Ovary (tissue), 3 donors: ENCODE results near the gene UBL4A.

ENCODE experiments used
- EP300 ChIP-seq: sonication (generic); formaldehyde crosslinking; IDR thresholded peaks from one replicate; pipeline ENCODE4 v1.6.1; 2017; ENCODE audit warnings: antibody characterized with exemption
- POLR2A ChIP-seq: fragments of 450-650 bp; IDR thresholded peaks from one replicate; pipeline ENCODE4 v1.6.1; 2017; ENCODE audit warnings: antibody characterized with exemption, mild to moderate bottlenecking, moderate library complexity
- TF ChIP-seq, protein P1 (sequence below), 3 donors: fragments of 450-650 bp in 2 of 3; fragments of 200-600 bp in 1 of 3; IDR thresholded peaks; one replicate each; pipeline versions ENCODE4 v1.5.1 to v1.8.0; 2016 to 2022; ENCODE audit warnings: antibody characterized with exemption in 3 of 3, mild to moderate bottlenecking in 1 of 3
- donor health status: DM: no; HTN: no; CAD: no.

GRCh38 chrX:154531626-154532025 lies 45.2 kb upstream of the UBL4A start:
- TF ChIP-seq, protein P1, sequence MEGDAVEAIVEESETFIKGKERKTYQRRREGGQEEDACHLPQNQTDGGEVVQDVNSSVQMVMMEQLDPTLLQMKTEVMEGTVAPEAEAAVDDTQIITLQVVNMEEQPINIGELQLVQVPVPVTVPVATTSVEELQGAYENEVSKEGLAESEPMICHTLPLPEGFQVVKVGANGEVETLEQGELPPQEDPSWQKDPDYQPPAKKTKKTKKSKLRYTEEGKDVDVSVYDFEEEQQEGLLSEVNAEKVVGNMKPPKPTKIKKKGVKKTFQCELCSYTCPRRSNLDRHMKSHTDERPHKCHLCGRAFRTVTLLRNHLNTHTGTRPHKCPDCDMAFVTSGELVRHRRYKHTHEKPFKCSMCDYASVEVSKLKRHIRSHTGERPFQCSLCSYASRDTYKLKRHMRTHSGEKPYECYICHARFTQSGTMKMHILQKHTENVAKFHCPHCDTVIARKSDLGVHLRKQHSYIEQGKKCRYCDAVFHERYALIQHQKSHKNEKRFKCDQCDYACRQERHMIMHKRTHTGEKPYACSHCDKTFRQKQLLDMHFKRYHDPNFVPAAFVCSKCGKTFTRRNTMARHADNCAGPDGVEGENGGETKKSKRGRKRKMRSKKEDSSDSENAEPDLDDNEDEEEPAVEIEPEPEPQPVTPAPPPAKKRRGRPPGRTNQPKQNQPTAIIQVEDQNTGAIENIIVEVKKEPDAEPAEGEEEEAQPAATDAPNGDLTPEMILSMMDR (IDR thresholded peaks at IDR 0.05) = no peak
- TF ChIP-seq EP300 (no peak), POLR2A (no peak)
